Activated naive CD4-positive, alpha-beta T cell treated with Interleukin-2 at 50 U/mL for 16 hours (primary cell): ENCODE data around the gene ZNF324.
A peak's percentile ranks its signal among the peaks of the same experiment; 100 is the strongest.
"Not testable (repeated sequence)": the region's sequence is repeated elsewhere in the genome, so short reads cannot be mapped to it uniquely, and the experiment has no call there.

Experiments used
- DNase-seq: peaks from one replicate; pipeline ENCODE4 v3.0.0-alpha.2; 2020

The ZNF324 gene

GRCh38 chr19:58473775-58474174 is 6.9 kb downstream of the ZNF324 start:
- DNase-seq, result no peak

GRCh38 chr19:58474291-58474996 is 7.6 kb downstream of the ZNF324 start:
- DNase-seq, result no peak

GRCh38 chr19:58474997-58475713 is 8.3 kb downstream of the ZNF324 start:
- no peak for DNase-seq

- peak; percentile 96 for DNase-seq
Measured at GRCh38 chr19:58475714-58476497, 9.0 kb downstream of the ZNF324 start, which contains the start of gene ZNF446. Gene ZNF446, plus strand, starts transcription at chr19:58476352. Its CDS starts 867 bp downstream, at chr19:58477219.

GRCh38 chr19:58476498-58477015 is 9.7 kb downstream of the ZNF324 start:
- no peak for DNase-seq

- no peak for DNase-seq
Measured at GRCh38 chr19:58477130-58477529, 10.2 kb downstream of the ZNF324 start.

- no peak for DNase-seq
Measured at GRCh38 chr19:58477871-58478270, 11.0 kb downstream of the ZNF324 start.

- no peak for DNase-seq
Measured at GRCh38 chr19:58479303-58479702, 12.4 kb downstream of the ZNF324 start.

GRCh38 chr19:58479736-58480480 is 13.0 kb downstream of the ZNF324 start:
- no peak for DNase-seq

GRCh38 chr19:58480481-58480830 is 13.6 kb downstream of the ZNF324 start:
- no peak for DNase-seq

- DNase-seq, result no peak
Measured at GRCh38 chr19:58480831-58481230, 14.0 kb downstream of the ZNF324 start.

GRCh38 chr19:58482372-58482771 is 15.5 kb downstream of the ZNF324 start:
- no peak for DNase-seq

- no peak for DNase-seq
Measured at GRCh38 chr19:58483776-58484175, 16.9 kb downstream of the ZNF324 start.

GRCh38 chr19:58484349-58484748 is 17.5 kb downstream of the ZNF324 start:
- DNase-seq, result not testable (repeated sequence)

GRCh38 chr19:58491393-58491792 is 24.5 kb downstream of the ZNF324 start:
- no peak for DNase-seq

- DNase-seq, result no peak
Measured at GRCh38 chr19:58492265-58492664, 25.4 kb downstream of the ZNF324 start.

- DNase-seq, result no peak
Measured at GRCh38 chr19:58497634-58498170, 30.8 kb downstream of the ZNF324 start.

GRCh38 chr19:58498316-58499020 is 31.6 kb downstream of the ZNF324 start:
- DNase-seq, result no peak

GRCh38 chr19:58499021-58499927 is 32.4 kb downstream of the ZNF324 start:
- DNase-seq, result peak; percentile 98

GRCh38 chr19:58500242-58500641 is 33.4 kb downstream of the ZNF324 start:
- no peak for DNase-seq
